Upper lobe of left lung (tissue), 4 donors: ENCODE measurements around the gene LEKR1.
"Not testable (repeated sequence)": the region's sequence is repeated elsewhere in the genome, so short reads cannot be mapped to it uniquely, and the experiment has no call there.

ENCODE experiments used
- POLR2A ChIP-seq, 4 donors: fragments of 450-650 bp; IDR thresholded peaks; one replicate each; pipeline ENCODE4 v1.5.1; 2016 to 2017; ENCODE audit warnings: antibody characterized with exemption in 4 of 4, mild to moderate bottlenecking in 2 of 4
- POLR2AphosphoS5 ChIP-seq, 2 donors: sonication (generic); formaldehyde crosslinking; IDR thresholded peaks; one replicate each; pipeline ENCODE4 v1.5.1; 2017; ENCODE audit warnings: antibody characterized with exemption in 2 of 2
- TF ChIP-seq, protein P1 (sequence below), 6 experiments: fragments of 450-650 bp in 4 of 6; fragments of 200-600 bp in 2 of 6; sonication (generic) in 2 of 6; IDR thresholded peaks; one replicate each; pipeline ENCODE4 v1.5.1; 2016 to 2019; ENCODE audit warnings: antibody characterized with exemption in 6 of 6

GRCh38 chr3:156910831-156911230 lies 84.7 kb downstream of the LEKR1 start:
- TF ChIP-seq, protein P1, sequence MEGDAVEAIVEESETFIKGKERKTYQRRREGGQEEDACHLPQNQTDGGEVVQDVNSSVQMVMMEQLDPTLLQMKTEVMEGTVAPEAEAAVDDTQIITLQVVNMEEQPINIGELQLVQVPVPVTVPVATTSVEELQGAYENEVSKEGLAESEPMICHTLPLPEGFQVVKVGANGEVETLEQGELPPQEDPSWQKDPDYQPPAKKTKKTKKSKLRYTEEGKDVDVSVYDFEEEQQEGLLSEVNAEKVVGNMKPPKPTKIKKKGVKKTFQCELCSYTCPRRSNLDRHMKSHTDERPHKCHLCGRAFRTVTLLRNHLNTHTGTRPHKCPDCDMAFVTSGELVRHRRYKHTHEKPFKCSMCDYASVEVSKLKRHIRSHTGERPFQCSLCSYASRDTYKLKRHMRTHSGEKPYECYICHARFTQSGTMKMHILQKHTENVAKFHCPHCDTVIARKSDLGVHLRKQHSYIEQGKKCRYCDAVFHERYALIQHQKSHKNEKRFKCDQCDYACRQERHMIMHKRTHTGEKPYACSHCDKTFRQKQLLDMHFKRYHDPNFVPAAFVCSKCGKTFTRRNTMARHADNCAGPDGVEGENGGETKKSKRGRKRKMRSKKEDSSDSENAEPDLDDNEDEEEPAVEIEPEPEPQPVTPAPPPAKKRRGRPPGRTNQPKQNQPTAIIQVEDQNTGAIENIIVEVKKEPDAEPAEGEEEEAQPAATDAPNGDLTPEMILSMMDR (IDR thresholded peaks at IDR 0.05): not testable (repeated sequence)
- TF ChIP-seq POLR2AphosphoS5, POLR2A (IDR thresholded peaks at IDR 0.05): not testable (repeated sequence)
